PC-9 (cell line): ENCODE data around the gene MBD3. TPM values are rescaled to one million over a fixed set of nuclear protein-coding genes. Genes with fewer than 3 reads are reported as not detected.
"Not testable (repeated sequence)": the region's sequence is repeated elsewhere in the genome, so short reads cannot be mapped to it uniquely, and the experiment has no call there.

Experiments used
- BruUV-seq: library from RNA; stranded (reverse); fragments of 400-500 nt; replicated peaks from 2 replicates; lab custom pipeline; 2021; lab: Mats Ljungman, UMichigan
- CTCF ChIA-PET: fragments of 300-600 bp; sonication (Branson Sonifier 250); formaldehyde crosslinking; loops from one replicate; lab custom pipeline; 2022; ENCODE audit warnings: antibody characterized with exemption; lab: Charles Lee
- POLR2A ChIA-PET: fragments of 300-600 bp; sonication (Branson Sonifier 250); formaldehyde crosslinking; loops from one replicate; lab custom pipeline; 2022; ENCODE audit warnings: antibody characterized with exemption; ENCODE audit not compliant: unreplicated experiment; lab: Charles Lee
- DNase-seq, 2 experiments: peaks; one replicate each; pipeline versions ENCODE4 v3.0.0 to v3.0.0-alpha.2; 2015 to 2022; ENCODE audit warnings: mixed read lengths in 1 of 2
- H2AFZ ChIP-seq: fragments of 200-600 bp; sonication (generic); 2 replicates; pipeline ENCODE4 v1.8.1; 2017; ENCODE audit warnings: antibody characterized with exemption
- H3F3A ChIP-seq: fragments of 200-600 bp; sonication (generic); 2 replicates; pipeline ENCODE4 v1.8.1; 2017; ENCODE audit warnings: antibody characterized with exemption, mild to moderate bottlenecking, low read depth; ENCODE audit not compliant: insufficient read depth
- H3K27ac ChIP-seq: fragments of 200-600 bp; sonication (generic); 2 replicates; pipeline ENCODE4 v1.6.1; 2016; ENCODE audit warnings: mixed run types
- H3K27me3 ChIP-seq: fragments of 200-600 bp; sonication (generic); 2 replicates; pipeline ENCODE4 v1.6.1; 2016; ENCODE audit warnings: low read depth, mixed run types; ENCODE audit not compliant: insufficient read depth
- H3K36me3 ChIP-seq: fragments of 200-600 bp; sonication (generic); 2 replicates; pipeline ENCODE4 v1.6.1; 2016; ENCODE audit warnings: low read depth, mixed run types
- H3K4me1 ChIP-seq: fragments of 200-600 bp; sonication (generic); replicated peaks from 2 replicates; pipeline ENCODE4 v1.6.1; 2016; ENCODE audit warnings: mixed run types; ENCODE audit not compliant: insufficient read depth
- H3K4me2 ChIP-seq: fragments of 200-600 bp; sonication (generic); 2 replicates; pipeline ENCODE4 v1.6.1; 2017; ENCODE audit warnings: mixed run types
- H3K4me3 ChIP-seq: fragments of 200-600 bp; sonication (generic); 2 replicates; pipeline ENCODE4 v1.6.1; 2016; ENCODE audit warnings: mixed run types
- H3K79me2 ChIP-seq: fragments of 200-600 bp; sonication (generic); 2 replicates; pipeline ENCODE4 v1.6.1; 2017; ENCODE audit warnings: low read depth, mixed run types
- H3K9me2 ChIP-seq: fragments of 200-600 bp; sonication (generic); 2 replicates; pipeline ENCODE4 v1.8.1; 2017; ENCODE audit warnings: mild to moderate bottlenecking; ENCODE audit not compliant: insufficient read depth
- H3K9me3 ChIP-seq: fragments of 200-600 bp; sonication (generic); 2 replicates; pipeline ENCODE4 v1.8.1; 2016; ENCODE audit warnings: low read depth; ENCODE audit not compliant: insufficient read depth
- H4K20me1 ChIP-seq: fragments of 200-600 bp; sonication (generic); 2 replicates; pipeline ENCODE4 v1.8.1; 2017; ENCODE audit not compliant: insufficient read depth
- CTCF ChIP-seq: fragments of 200-600 bp; sonication (generic); conservative IDR thresholded peaks from 2 replicates; pipeline ENCODE4 v1.6.1; 2017; ENCODE audit warnings: mixed run types, antibody characterized with exemption, mild to moderate bottlenecking, moderate library complexity
- EZH2 ChIP-seq: fragments of 200-600 bp; sonication (generic); IDR thresholded peaks from 2 replicates; pipeline ENCODE4 v1.8.0; 2017; ENCODE audit warnings: antibody characterized with exemption, low read depth
- intact Hi-C: fragments of 100-400 bp; cut with micrococcal nuclease; formaldehyde crosslinking; loops from one replicate; pipeline ENCODE4 v1.10.0; 2022; ENCODE audit not compliant: unreplicated experiment
- total RNA-seq: library from RNA; stranded (reverse); gene quantifications from 2 replicates; pipeline ENCODE4 v1.2.3, GENCODE V29; 2021

Gene MBD3
- total RNA-seq, 1 experiment from 2014 or later: 129 TPM

DNA sequence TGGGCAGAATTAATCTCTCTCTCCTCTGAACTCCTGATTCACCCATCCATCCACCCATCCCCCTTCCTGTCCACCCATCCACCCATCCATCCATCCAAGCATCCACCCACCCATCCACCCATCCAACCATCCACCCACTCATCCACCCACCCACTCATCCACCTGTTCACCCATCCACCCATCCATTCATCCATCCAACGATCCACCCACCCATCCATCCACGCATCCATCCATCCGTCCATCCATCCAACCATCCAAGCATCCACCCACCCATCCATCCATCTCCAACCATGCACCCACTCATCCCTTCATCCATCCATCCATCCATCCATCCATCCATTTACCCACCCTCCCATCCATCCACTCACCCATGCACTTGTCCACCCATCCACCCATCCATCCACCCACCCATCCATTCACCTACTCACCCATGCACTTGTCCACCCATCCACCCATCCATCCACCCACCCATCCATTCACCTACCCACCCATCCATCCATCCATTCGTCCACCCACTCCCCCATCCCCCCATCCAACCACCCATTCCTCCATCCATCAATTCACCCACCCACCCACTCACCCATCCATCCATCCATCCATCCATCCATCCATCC is 43.2 kb downstream of the MBD3 start:
- no peak overlapping the region for H3K27ac ChIP-seq
- H3K9me2 ChIP-seq: no peaks in the 10 kb centered on the region
- H3K27me3 ChIP-seq: no peaks in the 10 kb centered on the region
- ChIA-PET POLR2A (no interaction called here), CTCF (no interaction called here)
- DNase-seq: no peak
- no peak overlapping the region for H2AFZ ChIP-seq
- H4K20me1 ChIP-seq: no peaks in the 10 kb centered on the region
- H3K79me2 ChIP-seq: no peaks in the 10 kb centered on the region
- H3K4me1 ChIP-seq: no peaks in the 10 kb centered on the region
- intact Hi-C loops: loop anchor here (10.0 kb wide), 1 partner anchor 245 kb away; no protein-coding TSS in a partner anchor
- no TSS peak for BruUV-seq
- no peak for TF ChIP-seq CTCF
- TF ChIP-seq EZH2: no peak
- H3K36me3 ChIP-seq: no peaks in the 10 kb centered on the region
- no peaks in the 10 kb centered on the region for H3F3A ChIP-seq
- H3K9me3 ChIP-seq: no peaks in the 10 kb centered on the region
- H3K4me2 ChIP-seq: no peak overlapping the region
- no peak overlapping the region for H3K4me3 ChIP-seq

- H3F3A ChIP-seq: no peaks in the 10 kb centered on the region
- TF ChIP-seq CTCF (no peak), EZH2 (no peak)
- intact Hi-C loops: loop anchor here (10.0 kb wide), 1 partner anchor 254 kb away; no protein-coding TSS in a partner anchor
- no peaks in the 10 kb centered on the region for H3K9me2 ChIP-seq
- CTCF ChIA-PET: no interaction called here
- no peaks in the 10 kb centered on the region for H3K27me3 ChIP-seq
- no peak overlapping the region for H3K27ac ChIP-seq
- H3K36me3 ChIP-seq: no peaks in the 10 kb centered on the region
- no TSS peak for BruUV-seq
- no peak overlapping the region for H3K4me2 ChIP-seq
- no peak overlapping the region for H2AFZ ChIP-seq
- no peaks in the 10 kb centered on the region for H3K9me3 ChIP-seq
- DNase-seq: no peak
- POLR2A ChIA-PET: no interaction called here
- H3K4me1 ChIP-seq: no peaks in the 10 kb centered on the region
- H3K4me3 ChIP-seq: no peak overlapping the region
- H4K20me1 ChIP-seq: no peaks in the 10 kb centered on the region
- no peaks in the 10 kb centered on the region for H3K79me2 ChIP-seq
Measured at GRCh38 chr19:1540365-1540925, 52.2 kb downstream of the MBD3 start.

DNA sequence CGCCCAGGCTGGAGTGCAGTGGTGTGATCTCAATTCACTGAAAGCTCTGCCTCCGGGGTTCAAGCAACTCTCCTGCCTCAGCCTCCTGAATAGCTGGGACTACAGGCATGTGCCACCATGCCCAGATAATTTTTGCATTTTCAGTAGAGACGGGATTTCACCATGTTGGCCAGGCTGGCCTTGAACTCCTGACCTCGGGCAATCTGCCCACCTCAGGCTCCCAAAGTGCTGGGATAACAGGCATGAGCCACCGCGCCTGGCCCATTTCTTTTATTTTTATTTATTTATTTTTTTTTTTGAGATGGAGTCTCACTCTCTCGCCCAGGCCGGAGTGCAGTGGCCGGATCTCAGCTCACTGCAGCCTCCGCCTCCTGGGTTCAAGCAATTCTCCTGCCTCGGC is 52.9 kb downstream of the MBD3 start:
- H3K9me3 ChIP-seq, H3K27ac ChIP-seq, DNase-seq, H3K4me3 ChIP-seq, H3F3A ChIP-seq, CTCF ChIA-PET, H4K20me1 ChIP-seq, BruUV-seq, H3K9me2 ChIP-seq, POLR2A ChIA-PET, H3K36me3 ChIP-seq, H2AFZ ChIP-seq, H3K4me2 ChIP-seq, H3K4me1 ChIP-seq, H3K79me2 ChIP-seq, H3K27me3 ChIP-seq: not testable (repeated sequence)
- intact Hi-C loops: loop anchor here (10.0 kb wide), 1 partner anchor 255 kb away; no protein-coding TSS in a partner anchor
